GM11168 (cell line): ENCODE results near the gene PAPPA.

Experiments used
- in situ Hi-C: fragments of 300-500 bp; cut with MboI; formaldehyde crosslinking; loops from one replicate; pipeline ENCODE4 v1.12.0; 2022; ENCODE audit warnings: low sequenced_read_pairs; ENCODE audit not compliant: unreplicated experiment

PAPPA gene

DNA sequence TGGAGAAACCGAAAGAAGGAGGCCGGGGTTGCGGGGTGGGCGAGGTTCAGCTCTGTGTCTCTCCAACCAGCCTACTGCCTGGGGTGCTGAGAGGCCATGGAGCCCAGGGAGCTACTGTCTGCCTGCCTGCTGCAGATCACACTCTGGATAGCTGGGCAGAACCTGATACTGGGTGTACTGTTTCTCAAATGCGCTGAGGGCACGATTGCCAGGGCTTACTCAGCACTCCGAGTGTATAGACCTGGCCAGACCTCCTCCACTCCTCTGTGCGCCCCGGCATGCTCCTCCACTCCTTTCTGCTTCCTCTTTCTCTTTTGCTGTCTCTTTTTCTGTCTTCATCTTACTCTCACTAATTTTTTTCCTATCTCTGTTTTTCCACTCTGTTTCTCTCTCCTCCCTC is 215.1 kb downstream of the PAPPA start:
- in situ Hi-C loops, result no loop called here

GRCh38 chr9:116369706-116370105 is 216.1 kb downstream of the PAPPA start:
- in situ Hi-C loops, result no loop called here

DNA sequence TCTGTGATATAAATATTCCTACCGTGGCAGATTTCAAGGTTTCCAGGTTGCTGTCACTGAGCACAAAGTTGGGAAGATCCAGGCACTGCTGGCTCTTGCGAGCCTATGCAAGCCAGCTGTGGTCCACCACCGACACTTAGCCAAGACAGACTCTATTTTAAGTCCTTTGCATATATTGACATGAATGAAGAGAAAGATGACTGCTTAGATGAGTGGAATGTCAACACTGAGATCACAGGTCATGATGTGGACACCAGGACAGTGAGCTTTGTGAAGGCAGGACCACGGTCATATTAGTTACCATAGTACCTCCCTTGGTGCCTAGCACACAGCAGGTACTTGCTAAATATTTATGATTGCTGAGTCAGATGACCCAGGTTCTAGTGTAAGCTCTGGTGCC is 217.0 kb downstream of the PAPPA start:
- in situ Hi-C loops, result no loop called here

DNA sequence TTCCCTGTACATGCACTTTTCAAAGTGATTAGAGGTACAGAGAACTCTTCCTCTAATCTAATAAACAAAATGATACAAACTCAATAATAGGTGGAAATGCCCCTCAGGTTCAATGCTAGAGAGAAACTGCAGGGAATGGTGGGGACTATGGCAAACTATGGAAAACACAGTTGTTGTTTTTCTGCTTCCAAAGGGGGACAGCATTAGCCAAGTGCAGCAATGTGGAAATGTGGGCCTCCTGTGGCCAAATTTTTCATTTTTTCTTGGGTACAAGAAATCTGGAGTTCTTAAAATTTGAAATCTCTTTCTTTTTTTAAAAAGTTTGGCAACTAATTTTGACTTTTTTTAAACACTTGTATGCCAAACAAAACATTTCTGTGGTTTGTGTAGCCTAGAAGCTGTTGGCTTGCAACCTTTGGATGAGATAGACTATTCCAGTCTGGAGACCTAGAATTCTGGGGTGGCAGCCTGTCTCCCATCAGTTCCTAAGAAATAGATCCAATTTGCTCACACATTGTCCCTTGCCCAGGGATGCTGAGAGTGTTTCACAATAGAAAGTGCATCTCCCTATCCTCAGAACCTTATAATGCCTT is 218.6 kb downstream of the PAPPA start:
- in situ Hi-C loops, result no loop called here

GRCh38 chr9:116372786-116373185 is 219.2 kb downstream of the PAPPA start:
- in situ Hi-C loops, result no loop called here

DNA sequence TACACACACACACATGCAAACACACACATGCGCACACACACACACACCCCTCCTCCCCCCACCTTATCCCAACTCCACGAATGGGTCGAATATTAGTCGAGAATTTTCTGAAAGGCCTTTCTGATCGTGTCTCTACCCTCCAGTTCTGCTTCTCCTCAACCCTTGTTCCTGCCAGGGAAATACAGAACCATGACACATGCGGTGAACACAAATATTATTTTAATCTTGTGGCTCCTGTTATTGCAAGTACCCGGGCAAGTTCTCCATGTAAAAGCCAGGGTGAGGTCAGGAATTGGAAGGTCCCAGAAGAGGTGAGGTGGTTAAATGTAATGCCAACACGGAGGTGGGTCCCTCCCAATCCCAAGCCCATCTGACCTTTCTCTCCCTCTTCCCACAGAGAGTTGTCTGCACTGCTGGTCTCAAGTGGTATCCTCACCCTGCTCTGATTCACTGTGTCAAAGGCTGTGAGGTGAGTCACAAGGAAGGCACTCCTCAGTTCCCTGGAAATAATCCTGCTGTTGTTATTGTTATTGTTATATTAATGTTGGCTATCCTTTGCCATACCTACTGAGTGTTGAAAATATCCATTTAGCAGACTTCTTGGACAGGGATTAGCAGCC is 223.7 kb downstream of the PAPPA start:
- in situ Hi-C loops, result no loop called here

DNA sequence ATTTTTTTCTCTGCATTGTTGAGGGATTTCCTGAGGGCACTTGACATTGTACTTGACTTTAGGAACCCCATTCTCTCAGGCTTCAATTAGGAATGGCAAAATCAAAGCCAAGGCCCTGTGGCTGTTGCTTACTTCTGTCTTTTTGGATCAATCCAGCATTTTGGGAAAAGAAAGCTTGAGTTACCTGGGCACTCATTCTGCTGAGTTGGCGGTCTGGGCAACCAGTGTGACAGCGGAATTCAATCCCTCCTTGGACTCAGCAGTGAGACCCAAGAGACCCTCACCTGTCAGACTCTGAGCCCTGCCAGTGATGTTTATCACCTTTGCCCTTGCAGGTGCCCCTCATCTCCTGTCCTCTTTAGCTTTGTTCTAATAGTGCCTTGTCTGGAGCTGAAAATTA is 225.3 kb downstream of the PAPPA start:
- in situ Hi-C loops, result no loop called here

- in situ Hi-C loops, result no loop called here
Observed at GRCh38 chr9:116379821-116380220, 226.2 kb downstream of the PAPPA start.

- in situ Hi-C loops, result no loop called here
Observed at GRCh38 chr9:116380496-116380995, 227.0 kb downstream of the PAPPA start.

GRCh38 chr9:116381350-116381749 is 227.8 kb downstream of the PAPPA start:
- in situ Hi-C loops, result no loop called here

DNA sequence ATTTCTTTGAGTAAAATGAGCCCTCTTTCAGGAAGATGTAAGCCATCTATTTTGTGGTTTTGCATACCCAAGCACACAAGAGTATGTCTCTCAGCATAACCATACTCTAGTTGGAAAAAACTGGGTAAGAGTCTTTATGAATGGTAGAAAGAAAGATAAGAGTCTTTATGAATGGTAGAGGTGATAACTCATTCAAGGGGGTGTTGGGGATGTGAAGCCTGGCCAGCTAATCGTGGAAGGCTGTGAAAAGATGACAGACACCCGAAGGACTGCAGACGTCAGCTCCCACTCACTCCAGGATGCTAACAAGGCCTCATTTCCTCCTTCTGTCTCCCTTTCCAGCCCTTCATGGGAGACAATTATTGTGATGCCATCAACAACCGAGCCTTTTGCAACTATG is 228.5 kb downstream of the PAPPA start:
- in situ Hi-C loops, result no loop called here

GRCh38 chr9:116383133-116383532 is 229.5 kb downstream of the PAPPA start:
- in situ Hi-C loops, result no loop called here

- in situ Hi-C loops, result no loop called here
Observed at GRCh38 chr9:116383936-116384335, 230.3 kb downstream of the PAPPA start.

DNA sequence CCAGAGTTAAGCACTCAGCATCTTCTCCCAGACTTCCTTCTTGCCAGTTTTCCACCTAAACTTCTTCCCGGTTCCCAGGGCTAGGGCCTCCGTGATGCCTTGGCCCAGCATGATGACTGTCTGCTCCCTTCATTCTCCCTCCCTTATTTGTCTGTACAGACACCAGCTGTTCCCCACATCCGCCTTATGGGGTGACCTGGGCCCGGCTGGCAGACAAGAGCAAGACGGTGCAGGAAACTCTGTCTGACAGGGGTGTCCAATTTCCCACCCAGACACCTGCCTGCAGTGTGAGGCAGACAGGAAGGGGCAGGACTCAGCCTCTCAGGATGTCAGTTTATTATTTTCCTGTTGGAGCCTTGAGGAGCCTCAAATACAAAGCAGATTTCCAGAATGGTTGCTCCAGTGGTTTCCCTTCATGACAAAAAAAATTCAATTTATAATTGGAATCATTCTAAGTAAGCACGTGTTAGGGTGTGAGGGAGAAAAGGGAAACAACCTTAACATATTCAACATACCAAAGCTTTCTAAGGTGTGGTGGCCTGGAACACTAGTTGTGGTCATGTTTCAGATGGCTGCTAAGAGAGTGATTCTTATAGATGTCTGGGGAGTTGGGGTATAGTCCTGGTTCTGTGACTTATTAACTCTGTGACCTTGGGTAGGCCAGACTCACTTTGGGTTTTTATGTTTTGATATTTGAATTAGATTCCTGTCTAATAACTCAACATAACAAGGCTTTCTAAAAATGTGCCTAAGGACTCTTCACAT is 234.5 kb downstream of the PAPPA start:
- in situ Hi-C loops, result no loop called here

- in situ Hi-C loops, result no loop called here
Observed at GRCh38 chr9:116389541-116390302, 236.1 kb downstream of the PAPPA start.

DNA sequence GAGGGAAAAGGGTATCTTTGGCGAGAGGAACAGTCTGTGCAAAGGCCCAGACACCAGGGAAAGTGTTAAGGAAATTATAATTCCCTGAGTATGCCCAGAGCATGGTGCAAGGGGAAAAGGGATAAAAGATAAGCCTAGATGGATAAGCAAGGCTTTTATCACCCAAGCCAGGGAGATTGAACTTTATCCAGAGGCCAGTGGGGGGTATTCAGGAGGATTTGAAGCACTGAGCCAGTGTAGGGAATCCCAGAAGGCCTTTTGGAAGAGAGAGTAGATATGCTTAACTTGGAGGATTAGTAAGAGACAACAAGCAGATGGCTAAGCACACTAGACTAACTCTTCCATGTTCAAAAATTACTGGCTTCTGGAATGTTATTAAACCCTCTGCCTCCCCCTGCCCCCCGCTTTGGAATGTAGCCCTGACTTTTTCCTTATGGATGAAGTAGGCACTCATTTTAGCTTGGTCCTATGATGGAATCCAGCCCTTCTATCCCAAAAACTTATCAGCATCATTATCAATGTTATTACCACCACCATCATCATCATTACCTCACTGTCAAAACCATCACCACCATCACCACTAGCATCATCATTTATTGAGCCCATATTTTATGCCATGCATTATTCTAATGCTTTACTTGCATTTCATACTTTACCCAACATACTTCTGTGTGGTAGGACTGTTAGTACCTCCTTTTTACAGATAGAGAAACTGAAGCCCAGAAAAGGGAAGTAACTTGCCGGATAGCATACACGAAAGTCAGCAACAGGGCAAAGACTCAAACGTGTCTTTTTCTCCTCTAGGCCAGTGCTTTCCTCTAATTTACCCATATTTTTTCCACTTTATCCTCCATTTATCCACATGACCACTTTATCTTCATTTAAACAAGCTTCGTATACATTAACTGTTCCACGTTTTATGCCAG is 237.0 kb downstream of the PAPPA start:
- in situ Hi-C loops, result no loop called here

DNA sequence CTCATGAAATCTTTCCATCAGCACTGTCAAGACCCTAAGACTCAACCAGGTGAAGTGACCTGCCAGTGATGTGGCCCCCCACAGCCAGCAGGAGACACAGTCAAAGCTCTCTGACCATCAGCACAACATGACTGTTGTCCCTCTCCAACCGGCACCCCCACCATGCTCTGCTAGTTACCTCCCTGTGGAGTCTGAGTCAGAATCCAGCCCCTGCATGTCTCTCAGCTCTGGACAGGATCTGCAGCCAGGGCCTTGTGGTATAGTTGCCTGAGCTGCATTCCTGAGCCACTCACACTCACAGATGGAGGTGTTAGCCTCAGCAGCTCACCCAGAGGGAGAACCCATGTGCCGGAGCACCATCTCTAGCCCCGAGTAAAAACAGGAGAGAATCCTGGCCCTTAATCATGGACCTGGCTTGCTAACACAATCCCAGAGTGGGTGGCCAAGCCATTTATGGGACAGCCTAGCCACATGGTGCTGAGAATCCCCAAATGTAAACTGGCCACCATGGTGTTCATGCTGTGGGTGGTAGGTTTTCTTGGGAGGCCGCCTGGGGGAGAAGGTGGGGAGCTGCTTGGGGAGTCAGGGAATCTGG is 237.8 kb downstream of the PAPPA start:
- in situ Hi-C loops, result no loop called here

- in situ Hi-C loops, result no loop called here
Observed at GRCh38 chr9:116393198-116393597, 239.6 kb downstream of the PAPPA start.

GRCh38 chr9:116394070-116394469 is 240.5 kb downstream of the PAPPA start:
- in situ Hi-C loops, result no loop called here
